HG02970 (cell line): ENCODE results near the gene SRRM4.

ENCODE experiments used
- ATAC-seq: cut with Tn5 transposase; IDR thresholded peaks from one replicate; pipeline ENCODE4 v1.9.1; 2021; ENCODE audit warnings: mild to moderate bottlenecking, moderate library complexity, moderate number of reproducible peaks; ENCODE audit not compliant: unreplicated experiment, low FRiP score

SRRM4 gene

DNA sequence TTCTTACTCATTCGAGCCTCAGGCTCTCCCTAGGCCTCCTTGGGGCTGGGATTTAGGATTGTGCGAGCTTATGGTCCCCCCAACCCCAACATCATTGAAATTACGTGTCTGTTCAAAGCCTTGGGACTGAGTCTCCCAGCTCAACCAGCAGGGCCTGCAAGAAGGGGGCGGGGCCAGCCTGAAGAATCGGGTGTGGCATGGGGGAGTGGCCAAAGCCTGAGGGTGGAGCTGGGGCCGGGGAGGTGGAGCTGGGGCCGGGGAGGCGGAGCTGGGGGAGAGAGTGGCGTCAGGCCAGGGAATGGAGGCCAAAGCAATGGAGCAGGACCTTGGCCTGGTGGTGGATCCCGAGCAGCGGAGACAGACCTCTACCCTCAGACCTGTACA, 173.1 kb downstream of the SRRM4 start:
- no peak for ATAC-seq

DNA sequence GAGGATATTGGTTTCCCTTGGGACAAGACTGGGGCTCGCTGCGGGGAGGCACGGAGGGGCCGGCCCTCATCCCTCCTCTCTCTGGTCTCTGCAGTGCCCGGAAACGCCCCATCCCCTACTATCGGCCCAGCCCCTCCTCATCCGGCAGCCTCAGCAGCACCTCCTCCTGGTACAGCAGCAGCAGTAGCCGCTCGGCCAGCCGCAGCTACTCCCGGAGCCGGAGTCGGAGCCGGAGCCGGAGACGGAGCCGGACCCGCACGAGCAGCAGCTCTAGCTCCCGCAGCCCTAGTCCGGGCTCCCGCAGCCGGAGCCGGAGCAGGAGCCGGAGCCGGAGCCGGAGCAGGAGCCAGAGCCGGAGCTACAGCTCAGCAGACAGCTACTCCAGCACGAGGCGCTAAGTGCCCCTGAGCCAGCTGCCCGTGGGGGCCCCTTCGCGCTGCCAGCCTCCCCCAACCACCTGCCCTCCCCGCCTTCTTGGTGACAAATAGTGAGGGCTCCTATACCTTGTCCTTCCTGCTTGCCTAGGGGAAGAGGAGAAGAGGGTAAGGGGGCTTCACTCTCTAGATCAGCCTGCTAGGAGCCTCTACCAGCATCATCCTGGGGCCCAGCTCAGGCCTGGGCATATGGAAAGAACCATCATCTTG, 175.2 kb downstream of the SRRM4 start:
- ATAC-seq, result no peak

DNA sequence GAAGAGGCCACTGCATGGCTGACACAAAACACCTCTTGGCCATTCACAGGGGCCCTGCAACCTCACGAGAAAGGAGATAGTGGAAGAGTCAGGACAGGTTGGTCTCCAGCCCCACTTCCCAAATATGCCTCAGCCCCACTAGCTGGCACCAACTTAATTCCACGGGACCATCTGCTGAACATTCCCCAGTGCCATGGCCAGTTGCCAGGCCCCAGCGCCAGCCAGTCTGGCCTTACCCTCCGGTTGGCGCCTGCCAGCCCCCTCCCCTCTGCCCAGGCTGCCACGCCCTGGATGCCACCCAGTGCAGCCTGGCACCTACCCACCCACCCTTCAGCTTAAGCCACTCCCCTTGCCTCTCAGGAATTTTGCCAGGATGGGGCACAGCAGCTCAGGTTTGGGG, 176.2 kb downstream of the SRRM4 start:
- ATAC-seq, result no peak

DNA sequence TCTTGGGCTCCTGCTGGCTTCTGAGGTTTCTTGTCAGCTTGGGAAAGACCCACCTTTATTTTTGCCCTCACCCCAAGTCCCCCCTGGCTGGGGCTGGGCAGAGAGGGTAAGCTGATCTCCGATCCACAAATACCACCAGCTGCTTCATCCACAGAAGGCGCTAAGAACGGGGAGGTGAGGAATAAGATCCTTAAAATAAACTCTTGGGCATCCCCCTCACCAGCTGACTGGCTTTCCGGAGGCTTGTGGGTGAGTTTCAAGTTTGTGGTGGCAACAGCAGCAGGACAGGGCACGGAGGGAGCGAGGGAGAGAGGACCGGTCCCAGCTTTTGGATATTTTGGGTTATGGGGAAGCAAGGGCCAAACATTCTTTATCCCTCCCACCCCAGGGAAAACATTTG, 176.6 kb downstream of the SRRM4 start:
- no peak for ATAC-seq

DNA sequence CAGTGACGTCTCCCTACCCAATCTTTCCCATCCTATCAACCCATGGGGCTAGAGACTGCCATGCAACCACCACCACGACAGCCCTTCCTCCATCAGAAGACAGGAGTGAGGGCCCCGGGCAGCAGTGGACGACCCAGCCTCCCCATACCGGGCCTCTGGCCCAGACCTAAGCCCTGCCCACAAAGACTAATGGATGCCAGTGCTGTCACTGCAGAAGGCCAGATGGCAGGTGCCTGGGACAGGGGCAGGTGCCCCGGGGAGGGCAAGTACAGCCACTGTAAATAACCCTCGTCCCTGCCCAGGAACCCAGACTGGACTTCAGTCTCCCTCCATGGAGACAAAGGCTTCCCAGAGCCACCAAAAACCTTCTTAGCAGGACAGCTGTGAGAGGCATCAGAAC, 177.1 kb downstream of the SRRM4 start:
- no peak for ATAC-seq

DNA sequence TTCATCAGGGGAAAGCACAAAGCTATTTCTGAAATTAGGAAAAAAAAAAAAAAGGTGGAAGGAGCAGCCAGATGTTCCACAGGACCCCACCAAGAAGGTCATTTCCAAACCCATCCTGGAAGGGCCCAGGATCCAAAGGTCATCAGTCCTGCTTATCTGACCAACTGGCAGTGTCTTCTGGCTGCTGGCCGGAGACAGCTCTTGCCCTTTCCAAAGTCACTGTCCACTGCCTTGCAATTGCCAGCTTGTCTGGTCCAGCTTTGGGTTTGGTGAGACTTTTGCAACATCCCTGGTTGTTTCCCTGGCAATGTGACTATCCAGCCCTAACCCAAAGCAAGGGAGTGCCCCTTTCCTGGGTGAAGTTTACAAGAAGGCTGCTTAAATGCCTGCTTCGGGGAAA, 178.5 kb downstream of the SRRM4 start:
- no peak for ATAC-seq

DNA sequence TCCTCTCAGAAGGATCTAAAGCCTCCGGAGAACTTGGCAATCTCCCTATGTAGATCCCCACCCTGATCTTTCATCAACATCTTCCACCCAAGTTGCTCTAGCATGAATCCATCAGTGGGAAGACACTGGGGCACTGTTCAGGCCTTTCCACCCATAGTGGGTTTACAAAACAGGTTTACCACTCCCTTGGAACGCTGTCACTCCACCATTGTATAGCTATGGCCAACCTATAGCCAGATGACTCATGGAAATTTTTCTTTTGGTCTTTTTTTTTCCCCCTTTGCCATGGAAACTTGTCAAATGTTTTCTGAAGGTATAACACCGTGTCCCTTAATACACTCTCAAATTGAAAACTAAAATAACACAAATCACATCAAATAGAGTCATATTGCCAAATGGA, 186.6 kb downstream of the SRRM4 start:
- ATAC-seq, result no peak

DNA sequence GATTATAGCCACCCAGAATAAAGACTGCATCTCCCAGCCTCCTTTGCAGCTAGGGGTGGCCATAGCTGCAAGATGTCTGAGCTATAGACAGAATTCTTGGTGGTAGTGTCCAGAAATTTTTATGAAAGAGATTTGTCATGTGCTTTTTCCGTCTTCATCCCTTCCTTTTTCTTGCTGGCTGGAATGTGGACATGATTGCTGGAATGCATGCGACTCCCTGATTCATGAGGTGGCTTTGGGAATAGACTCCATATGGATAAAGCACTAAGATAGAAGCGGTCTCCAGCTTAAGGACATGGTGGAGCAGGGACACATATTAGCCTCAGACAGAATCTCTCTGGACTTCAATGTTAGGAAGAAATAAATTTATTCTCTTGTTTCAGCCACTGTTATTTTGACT, 187.4 kb downstream of the SRRM4 start:
- no peak for ATAC-seq

DNA sequence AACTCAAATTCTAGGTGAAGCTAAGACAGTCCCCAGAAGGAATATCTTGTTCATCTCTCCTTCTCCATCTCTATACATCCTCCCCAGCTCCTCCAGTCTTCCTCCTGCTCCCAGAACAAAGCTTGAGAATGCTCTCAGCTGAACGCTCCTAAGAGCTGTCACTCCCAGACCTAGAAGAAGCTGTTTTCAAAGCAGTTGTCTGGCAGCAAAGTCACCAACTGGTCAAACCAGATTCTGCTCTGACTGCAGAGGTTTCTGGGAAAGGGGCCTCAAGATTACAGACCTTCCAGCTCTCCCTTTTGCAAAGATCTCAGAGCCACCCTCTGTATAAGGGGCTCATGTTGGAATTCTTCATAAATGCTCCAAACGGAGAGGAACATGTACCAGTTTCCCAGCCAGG, 187.8 kb downstream of the SRRM4 start:
- no peak for ATAC-seq

DNA sequence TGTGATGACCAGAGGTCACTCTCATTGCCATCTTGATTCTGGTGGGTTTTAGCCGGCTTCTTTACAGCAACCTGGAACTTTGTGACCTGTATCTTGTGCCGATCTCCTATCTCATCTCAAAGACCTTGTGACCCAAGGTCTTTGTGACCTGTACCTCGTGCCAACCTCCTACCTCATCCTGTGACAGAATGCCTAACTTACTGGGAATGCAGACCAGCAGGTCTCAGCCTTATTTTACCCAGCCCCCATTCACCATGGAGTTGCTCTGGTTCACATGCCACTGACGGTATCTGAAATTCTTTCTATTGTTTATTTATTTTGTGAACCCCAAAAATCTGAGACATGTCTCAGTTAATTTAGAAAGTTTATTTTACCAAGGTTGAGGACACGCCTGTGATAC, 189.9 kb downstream of the SRRM4 start:
- ATAC-seq, result no peak

DNA sequence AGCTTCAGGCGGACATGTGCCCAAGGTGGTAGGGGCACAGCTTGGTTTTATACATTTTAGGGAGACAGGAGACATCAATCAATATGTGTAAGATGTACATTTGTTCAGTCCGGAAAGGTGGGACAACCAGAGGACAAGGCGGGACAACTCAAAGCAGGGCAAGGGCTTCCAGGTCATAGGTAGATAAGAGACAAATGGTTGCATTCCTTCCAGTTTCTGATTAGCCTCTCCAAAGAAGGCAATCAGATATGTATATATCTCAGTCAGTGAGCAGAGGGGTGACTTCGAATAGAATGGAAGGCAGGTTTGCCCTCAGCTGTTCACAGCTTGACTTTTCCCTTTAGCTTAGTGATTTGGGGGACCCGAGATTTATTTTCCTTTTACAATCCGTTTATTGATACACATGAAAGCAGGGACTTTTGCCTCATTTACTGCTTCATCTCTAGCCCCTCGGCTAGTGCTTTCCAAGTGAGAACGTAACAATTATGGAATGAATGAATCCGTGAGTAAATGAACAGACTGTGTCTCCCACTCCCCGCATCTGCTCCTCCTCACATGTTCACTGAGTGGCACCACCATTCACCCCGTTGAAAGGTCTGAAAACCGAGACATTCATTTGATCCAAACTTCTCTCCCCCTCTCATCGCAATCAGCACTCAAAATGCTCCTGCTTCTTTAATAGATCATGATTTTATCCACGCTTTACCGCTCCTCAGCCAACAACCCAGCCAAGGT, 190.5 kb downstream of the SRRM4 start:
- no peak for ATAC-seq

DNA sequence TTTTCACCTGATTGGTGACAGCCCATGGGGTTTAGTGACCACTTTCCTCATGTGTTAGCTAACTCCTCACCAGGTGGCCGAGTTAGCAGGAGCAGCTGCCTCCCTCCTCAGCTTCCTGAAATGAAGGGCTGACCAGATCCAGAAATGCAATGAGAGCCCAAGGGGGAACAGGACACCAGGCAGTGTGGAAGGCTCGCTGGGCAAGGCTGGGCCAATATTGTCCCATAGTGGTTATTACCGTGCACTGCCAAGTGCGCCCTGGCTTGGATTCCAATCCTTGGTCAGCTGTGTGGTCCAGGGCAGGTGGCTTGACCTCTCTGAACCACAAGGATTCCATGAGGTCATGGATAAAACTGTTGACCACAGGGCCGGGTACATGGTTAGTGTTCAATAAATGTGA, 193.7 kb downstream of the SRRM4 start:
- ATAC-seq, result no peak

DNA sequence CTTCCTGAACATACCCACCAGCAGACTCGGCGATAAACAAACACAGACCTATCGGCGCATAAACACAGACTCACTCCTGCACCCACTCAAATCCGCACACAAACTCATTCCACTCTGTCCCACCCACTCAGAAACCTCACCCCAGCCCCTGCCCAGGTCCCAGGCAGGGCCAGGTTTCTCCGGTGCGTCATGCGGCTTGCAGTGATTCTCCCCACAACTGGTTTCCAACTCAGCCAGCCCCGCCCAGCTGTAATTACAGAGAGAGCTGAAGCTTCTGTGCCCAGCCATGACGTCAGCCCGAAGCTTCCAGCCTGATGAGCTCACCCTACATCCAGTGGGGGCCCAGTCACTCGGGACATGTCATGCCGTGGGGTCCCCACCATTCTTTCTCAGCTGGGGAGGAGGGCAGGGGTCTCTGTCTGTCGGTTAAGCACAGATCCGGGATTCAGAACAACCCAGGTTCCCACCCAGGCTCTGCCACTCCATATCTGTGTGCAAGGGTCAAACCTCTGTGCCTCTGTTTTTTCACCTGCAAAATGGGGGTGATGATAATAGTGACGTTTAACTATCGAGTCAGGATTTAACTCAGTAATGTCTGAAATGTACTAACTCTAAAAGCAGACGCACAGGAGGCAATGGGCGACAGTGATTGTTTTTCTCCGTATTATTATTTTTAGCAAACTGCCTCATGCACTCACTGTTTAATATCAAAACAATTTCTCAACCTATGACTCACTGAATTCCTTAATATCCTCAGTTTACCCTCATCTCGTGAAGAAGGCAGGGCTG, 195.1 kb downstream of the SRRM4 start:
- ATAC-seq, result no peak

DNA sequence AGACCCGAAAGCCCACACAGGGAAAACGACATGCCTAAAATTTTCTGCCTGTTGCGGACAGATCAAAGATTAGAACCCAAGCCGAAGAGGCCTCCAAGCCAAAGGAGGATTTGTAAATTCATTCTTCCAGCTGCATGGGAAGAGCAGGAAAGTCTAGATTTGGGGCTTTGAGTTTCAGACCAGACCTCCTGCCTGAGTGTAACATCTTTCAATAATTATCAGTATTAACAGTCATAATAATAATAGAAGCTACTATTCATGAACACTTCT, 195.7 kb downstream of the SRRM4 start:
- no peak for ATAC-seq

DNA sequence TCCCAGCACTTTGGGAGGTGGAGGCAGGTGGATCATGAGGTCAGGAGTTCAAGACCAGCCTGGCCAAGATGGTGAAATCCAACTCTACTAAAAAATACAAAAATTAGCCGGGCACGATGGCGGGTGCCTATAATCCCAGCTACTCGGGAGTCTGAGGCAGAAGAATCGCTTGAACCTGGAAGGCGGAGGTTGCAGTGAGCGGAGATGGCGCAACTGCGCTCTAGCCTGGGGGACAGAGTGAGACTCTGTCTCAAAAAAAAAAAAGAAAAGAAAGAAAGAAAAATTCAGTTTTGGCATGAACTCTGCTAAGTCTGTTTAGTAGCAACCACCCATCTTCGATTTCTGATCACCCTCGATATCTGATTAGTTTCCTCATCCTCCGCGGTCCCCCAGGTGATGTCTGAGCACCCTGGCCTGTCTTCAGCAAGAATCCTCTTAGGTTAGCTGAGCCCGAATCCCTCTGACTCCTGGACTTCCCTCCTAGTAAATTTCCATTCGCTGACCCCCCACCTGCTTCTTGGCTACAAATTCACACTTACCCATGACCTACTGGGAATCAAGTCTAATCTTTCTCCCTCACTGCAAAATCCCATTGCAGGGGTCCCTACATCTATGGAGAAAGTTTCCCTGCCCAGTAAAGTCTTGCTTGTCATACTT, 196.5 kb downstream of the SRRM4 start:
- no peak for ATAC-seq

DNA sequence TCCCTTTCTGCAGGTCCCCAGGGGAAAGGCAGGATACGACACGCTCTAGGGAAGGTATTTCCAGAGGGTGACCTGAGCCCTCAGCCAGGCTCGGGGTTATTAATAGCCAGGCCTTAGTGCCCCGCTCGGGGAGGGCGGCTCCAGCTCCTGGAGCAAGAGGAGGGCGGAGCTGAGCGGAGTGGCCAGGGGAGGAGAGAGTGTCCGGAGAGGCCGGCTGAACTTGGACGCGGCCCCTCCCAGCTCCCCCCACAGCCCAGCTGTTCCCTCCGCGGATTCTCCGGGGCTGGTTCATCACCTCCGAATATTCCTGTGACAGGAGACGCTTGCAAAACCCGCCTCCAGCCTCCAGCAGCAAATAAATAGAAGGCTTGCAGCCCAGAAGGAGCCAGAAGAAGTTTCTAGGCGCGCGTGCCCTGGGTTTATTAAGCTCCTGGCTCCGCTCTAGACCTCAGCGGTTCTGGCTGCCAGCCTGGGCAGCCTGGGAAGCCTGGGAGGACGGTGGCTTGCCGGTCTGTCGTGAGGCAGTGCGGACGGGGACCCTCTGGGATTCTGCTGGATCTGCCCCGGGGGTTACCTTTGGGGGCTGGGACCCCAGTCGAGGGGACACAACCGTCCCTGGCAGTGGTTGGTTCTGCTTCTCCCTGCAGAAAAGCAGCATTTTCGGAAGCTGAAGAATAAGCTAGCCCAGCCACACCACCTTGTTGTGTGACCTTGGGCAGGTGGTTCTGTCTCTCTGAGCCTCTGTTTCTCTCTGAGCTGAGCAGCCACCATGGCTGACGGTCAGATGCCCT, 197.4 kb downstream of the SRRM4 start, which contains the start of gene HSPB8:
HSPB8 (plus strand) TSS at position 388 of the 791 bp plus-strand sequence; CDS start at position 770, 382 bp downstream.
- ATAC-seq, result no peak

DNA sequence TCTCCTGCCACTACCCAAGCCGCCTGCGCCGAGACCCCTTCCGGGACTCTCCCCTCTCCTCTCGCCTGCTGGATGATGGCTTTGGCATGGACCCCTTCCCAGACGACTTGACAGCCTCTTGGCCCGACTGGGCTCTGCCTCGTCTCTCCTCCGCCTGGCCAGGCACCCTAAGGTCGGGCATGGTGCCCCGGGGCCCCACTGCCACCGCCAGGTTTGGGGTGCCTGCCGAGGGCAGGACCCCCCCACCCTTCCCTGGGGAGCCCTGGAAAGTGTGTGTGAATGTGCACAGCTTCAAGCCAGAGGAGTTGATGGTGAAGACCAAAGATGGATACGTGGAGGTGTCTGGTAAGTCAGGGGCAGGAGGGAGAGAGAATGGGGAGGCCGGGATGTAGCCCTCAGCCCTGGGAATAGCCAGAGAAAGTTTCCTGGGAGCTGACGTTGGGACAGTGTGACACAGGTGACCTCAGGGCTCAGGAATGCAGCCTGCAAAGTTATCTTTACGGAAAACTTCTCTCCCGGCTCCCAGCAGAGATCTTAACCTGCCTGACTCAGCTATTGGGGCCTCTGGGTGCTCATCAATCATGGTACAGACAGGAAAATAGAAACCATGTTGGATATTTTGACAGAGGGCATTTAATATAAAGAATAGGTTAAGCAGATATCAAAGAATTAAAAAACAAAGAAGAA, 198.1 kb downstream of the SRRM4 start:
- ATAC-seq, result no peak

DNA sequence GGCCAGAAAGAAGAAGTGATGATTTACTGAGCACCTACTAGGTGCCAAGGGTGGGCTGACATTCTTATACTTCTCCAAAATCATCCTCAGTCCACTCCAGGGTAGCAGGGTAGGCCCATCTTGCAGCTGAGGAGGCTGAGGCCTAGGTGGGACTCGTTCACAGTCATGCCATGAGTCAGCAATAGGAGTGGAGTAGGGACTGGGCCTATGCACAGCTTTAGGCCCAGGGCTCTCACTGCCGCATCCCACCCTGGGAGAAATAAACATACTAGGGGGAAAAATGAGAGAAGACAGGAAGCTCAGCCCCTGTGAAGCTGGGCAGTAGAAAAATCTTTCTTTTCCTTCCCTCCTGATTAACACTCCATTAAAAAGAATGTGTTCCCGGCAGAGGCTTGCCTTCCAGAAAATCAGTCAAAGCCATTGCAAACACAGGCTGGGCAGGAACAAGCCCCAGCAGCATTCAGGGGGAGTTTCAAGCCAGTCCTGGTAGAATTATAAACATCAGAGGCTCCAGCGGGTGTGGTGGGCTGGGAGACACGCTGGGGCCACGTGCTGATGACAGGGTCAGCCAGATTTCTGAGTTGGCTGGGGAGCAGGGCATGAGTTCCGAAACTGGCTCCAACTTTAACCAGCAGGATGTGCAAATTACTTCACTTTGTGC, 199.2 kb downstream of the SRRM4 start:
- no peak for ATAC-seq

DNA sequence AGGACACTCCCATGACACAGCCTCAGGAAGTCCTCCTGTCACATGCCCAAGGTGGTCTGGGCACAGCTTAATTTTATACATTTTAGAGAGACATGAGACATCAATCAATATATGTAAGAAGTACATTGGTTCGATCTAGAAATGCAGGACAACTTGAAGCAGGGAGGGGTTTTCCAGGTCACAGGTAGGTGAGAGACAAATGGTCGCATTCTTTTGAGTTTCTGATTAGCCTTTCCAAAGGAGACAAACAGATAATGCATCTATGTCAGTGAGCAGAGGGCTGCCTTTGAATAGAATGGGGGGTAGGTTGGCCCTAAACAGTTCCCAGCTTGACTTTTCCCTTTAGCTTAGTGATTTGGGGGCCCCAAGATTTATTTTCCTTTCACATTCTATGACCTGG, 199.9 kb downstream of the SRRM4 start:
- no peak for ATAC-seq
